HUES48 (cell line): ENCODE data around the gene LRIG3.

Experiments used
- H3K27ac ChIP-seq: one replicate; pipeline ENCODE4 v1.7.0; 2013; ENCODE audit warnings: low read depth, low read length, inconsistent platforms
- H3K27me3 ChIP-seq: 2 replicates; pipeline ENCODE4 v1.6.1; 2013; ENCODE audit warnings: mild to moderate bottlenecking, low read length; ENCODE audit not compliant: control insufficient read depth, insufficient read depth
- H3K36me3 ChIP-seq: 2 replicates; pipeline ENCODE4 v1.6.1; 2013; ENCODE audit warnings: low read length; ENCODE audit not compliant: control insufficient read depth, insufficient read depth
- H3K4me1 ChIP-seq: 2 replicates; pipeline ENCODE4 v1.6.1; 2013; ENCODE audit warnings: mild to moderate bottlenecking, low read length; ENCODE audit not compliant: control insufficient read depth, insufficient read depth
- H3K4me3 ChIP-seq: 2 replicates; pipeline ENCODE4 v1.5.1; 2013; ENCODE audit warnings: mild to moderate bottlenecking, low read depth, low read length
- H3K9ac ChIP-seq: 2 replicates; pipeline ENCODE4 v1.6.1; 2013; ENCODE audit warnings: mild to moderate bottlenecking, low read depth, low read length, moderate library complexity
- H3K9me3 ChIP-seq: 2 replicates; pipeline ENCODE4 v1.6.1; 2013; ENCODE audit warnings: low read length; ENCODE audit not compliant: control insufficient read depth, insufficient read depth

Gene LRIG3

DNA sequence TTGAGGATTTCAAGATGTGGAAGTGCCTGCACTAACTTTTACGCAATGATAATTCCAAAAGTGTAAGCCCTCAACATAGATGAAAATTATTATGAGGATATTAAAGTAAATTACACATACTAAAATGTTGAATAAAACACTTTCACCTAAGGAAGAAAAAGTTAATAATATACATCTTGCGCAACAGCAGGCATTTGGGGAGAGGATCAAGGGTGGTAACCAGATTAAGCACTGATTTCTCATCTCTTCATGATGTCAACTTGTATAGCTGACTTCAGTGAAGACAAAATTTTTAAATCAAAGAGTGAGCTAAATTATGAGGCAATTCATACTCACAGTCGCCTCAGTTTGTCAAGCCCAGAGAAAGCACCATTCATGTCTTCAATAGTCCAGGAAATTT is 33.8 kb downstream of the LRIG3 start:
- no peaks in the 10 kb centered on the region for H3K9me3 ChIP-seq
- H3K4me1 ChIP-seq = peaks cover 19% of the 10 kb centered on the region
- H3K27me3 ChIP-seq = peaks cover 40% of the 10 kb centered on the region
- H3K27ac ChIP-seq = no peak overlapping the region
- H3K4me3 ChIP-seq = no peak overlapping the region
- no peak overlapping the region for H3K9ac ChIP-seq
- H3K36me3 ChIP-seq = peaks cover 39% of the 10 kb centered on the region

DNA sequence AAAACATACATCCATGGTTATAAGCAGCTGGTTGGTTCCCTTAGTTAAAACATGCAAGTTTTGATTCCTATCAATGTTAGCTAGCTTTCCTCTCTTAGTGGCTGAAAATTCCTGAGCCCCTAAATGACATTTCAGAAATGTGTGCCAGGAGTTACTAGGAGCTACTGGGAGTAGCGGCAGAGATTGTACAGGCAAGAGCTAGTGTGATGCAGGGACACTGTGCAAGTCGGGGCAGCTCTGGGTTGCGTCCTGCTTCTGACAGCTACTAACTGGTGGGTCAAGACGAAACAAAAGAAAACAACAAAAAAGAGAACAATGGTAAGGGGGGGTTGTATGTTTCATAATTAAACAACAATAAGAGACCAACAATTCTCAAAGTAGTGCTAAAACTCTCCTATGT is 35.4 kb downstream of the LRIG3 start:
- Histone ChIP-seq H3K4me1 (peaks cover 19% of the 10 kb centered on the region), H3K9me3 (no peaks in the 10 kb centered on the region), H3K27me3 (peaks cover 48% of the 10 kb centered on the region), H3K36me3 (peaks cover 44% of the 10 kb centered on the region), H3K27ac (no peak overlapping the region), H3K9ac (no peak overlapping the region), H3K4me3 (no peak overlapping the region)

DNA sequence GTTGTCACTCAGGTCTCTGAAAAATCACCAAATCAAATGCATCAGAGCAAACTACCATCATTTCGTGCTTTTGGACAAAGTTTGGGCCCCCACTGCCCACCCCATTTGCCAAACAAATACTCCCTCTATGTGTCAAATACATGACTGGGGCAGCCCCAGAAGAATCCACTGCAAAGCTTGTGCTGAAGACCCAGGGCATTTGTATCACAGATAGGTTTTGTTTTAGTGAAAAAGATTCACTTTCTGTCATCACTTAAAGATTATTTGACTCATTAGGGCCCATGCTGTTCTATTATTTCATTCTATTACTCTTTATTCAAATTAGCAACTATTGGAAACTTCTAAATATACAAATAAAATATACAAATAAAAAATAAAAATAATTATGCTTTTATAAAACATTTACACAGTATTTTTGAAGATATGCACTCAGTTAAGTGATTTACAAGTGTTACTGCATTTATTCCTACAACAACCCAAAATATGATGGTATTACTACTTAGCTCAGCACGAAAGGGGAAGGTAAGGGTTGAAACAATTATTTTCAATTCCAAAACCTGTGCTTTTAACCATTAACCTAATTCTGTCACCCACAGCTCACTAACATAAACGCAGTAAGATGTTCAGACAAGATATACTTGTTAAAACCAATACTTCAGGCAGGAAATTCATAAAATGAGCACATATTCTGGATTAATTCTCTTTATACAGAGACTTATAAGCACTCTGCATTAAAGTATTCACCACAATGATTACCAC is 36.5 kb downstream of the LRIG3 start:
- H3K9ac ChIP-seq = no peak overlapping the region
- no peak overlapping the region for H3K4me3 ChIP-seq
- no peak overlapping the region for H3K27ac ChIP-seq
- H3K9me3 ChIP-seq = no peaks in the 10 kb centered on the region
- H3K4me1 ChIP-seq = peaks cover 19% of the 10 kb centered on the region
- H3K36me3 ChIP-seq = peaks cover 43% of the 10 kb centered on the region
- peaks cover 48% of the 10 kb centered on the region for H3K27me3 ChIP-seq

DNA sequence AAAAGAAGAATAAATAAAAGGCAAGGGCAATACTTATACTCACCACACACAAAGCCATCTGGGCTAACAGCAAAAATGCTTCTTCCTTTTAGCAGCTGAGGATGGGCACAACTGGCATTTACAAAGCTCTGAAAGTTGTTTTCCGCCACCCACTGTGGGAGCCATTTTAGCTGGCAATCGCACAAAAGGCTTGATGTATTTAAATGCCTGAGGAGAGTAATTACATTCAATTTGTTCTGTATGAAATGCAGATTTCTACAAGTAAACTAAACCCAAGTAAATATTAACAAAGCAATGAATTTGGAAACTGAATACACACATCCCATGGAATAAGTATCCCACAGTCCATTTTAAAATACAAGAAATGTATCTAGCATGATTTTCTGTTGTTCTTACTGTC is 37.5 kb downstream of the LRIG3 start:
- peaks cover 14% of the 10 kb centered on the region for H3K4me1 ChIP-seq
- no peaks in the 10 kb centered on the region for H3K9me3 ChIP-seq
- peaks cover 48% of the 10 kb centered on the region for H3K27me3 ChIP-seq
- no peak overlapping the region for H3K9ac ChIP-seq
- peaks cover 40% of the 10 kb centered on the region for H3K36me3 ChIP-seq
- no peak overlapping the region for H3K27ac ChIP-seq
- H3K4me3 ChIP-seq = no peak overlapping the region

DNA sequence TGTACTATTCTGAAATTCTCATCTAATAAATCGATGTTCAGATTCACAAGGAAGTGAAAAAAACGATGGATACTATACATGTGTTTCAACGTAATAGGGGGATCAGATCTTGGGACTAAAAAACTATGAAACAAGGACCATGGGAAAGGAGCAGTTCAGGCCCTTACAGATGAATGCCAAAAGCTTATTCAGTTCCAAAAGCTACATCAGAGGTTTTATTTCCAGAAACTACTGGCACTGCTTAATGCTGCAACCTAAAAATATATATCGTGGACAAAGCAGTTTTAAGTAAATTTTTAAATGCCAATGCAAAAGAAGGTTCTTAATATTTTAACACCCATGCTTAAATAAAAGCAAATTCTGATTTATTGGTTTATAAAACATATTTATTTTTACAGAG is 38.5 kb downstream of the LRIG3 start:
- peaks cover 14% of the 10 kb centered on the region for H3K4me1 ChIP-seq
- H3K27ac ChIP-seq = no peak overlapping the region
- no peaks in the 10 kb centered on the region for H3K9me3 ChIP-seq
- H3K4me3 ChIP-seq = no peak overlapping the region
- H3K36me3 ChIP-seq = peaks cover 44% of the 10 kb centered on the region
- H3K9ac ChIP-seq = no peak overlapping the region
- peaks cover 48% of the 10 kb centered on the region for H3K27me3 ChIP-seq

DNA sequence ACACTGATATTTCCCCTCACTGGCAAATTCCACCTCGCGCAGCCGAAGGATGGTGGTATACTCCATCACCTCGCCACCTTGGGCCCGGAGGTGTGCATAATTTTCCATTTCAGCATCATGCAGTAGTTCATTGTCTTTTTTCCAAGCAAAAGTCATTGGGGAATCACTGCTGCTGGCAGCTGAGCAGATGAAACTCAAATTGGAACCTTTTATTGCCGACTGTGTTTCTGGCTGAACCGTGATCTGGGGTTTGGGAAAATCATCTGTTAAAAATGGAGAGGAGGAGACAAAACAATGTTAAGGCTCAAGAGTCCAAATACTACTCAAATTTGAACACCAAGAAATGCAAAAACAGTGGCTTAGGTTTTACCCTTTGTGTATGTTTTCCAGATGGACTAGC is 39.7 kb downstream of the LRIG3 start:
- peaks cover 14% of the 10 kb centered on the region for H3K4me1 ChIP-seq
- H3K4me3 ChIP-seq = no peak overlapping the region
- no peaks in the 10 kb centered on the region for H3K9me3 ChIP-seq
- H3K27me3 ChIP-seq = peaks cover 48% of the 10 kb centered on the region
- peaks cover 46% of the 10 kb centered on the region for H3K36me3 ChIP-seq
- no peak overlapping the region for H3K9ac ChIP-seq
- no peak overlapping the region for H3K27ac ChIP-seq

DNA sequence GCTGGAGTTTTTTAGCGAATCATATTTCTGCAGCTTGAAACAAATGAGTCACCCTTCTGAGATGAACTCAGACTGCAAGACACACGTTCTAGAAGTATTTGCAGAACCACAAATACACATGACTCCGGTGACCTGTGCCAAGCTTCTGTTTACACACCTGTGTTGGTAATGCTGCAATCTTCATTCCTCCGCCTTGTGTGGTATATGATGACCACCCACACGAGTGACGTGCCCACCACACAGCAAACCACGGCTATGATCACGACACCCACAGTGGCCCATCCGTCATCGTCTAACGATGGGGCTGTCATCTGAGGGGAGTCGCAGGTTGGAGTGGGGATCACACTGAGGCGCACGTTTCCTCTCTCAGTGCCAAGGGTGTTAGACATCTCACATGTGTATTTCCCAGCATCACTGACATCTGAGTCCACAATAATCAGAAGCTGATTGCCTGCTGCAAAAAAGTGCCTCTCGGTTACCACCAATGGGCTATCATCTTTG is 43.0 kb downstream of the LRIG3 start:
- H3K9ac ChIP-seq = no peak overlapping the region
- H3K4me1 ChIP-seq = peaks cover 1% of the 10 kb centered on the region; the same call in 1 of the 2 replicates
- H3K36me3 ChIP-seq = peaks cover 68% of the 10 kb centered on the region
- no peak overlapping the region for H3K27ac ChIP-seq
- H3K27me3 ChIP-seq = peaks cover 16% of the 10 kb centered on the region
- H3K9me3 ChIP-seq = no peaks in the 10 kb centered on the region
- H3K4me3 ChIP-seq = no peak overlapping the region

DNA sequence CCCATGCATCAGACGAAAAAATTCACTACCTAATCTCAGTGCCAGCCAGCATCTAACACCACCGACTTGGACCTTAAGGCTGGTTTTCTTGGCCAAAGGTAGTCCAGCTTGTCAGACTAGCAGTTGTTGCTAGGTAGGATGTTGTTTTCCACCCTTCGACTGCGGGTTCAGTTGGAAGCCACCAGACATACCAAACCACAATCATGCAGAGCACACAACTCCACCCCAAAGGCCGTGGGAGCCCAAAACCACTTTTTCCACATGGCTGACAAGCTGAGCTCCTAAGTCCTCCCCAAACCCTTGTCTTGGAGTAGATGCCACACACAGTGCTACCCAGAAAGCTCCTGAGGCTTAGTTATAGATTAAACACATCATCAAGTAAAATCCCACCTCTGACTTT is 46.8 kb downstream of the LRIG3 start:
- no peaks in the 10 kb centered on the region for H3K27me3 ChIP-seq
- H3K27ac ChIP-seq = no peak overlapping the region
- H3K4me3 ChIP-seq = no peak overlapping the region
- no peaks in the 10 kb centered on the region for H3K4me1 ChIP-seq
- no peak overlapping the region for H3K9ac ChIP-seq
- H3K36me3 ChIP-seq = peaks cover 48% of the 10 kb centered on the region
- no peaks in the 10 kb centered on the region for H3K9me3 ChIP-seq

DNA sequence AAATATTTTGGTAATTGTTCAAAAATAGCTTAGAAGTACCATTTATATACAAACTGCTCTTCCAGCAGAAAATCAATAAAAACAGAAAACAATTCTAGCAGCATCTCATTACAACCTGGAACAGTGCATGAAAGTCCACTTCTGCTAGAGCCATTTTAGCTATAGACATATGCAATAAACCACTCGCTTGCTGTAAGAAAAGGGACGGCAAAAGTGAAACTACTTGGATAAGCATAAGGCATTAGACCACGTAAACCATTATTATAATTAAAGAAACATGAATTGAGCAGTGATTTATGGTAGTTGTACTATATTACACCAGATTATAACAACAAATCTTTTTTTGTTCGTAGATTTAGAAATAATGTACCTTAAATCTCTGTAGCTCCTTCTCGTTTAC is 48.7 kb downstream of the LRIG3 start:
- Histone ChIP-seq H3K9ac (no peak overlapping the region), H3K27ac (no peak overlapping the region), H3K4me1 (no peaks in the 10 kb centered on the region), H3K27me3 (no peaks in the 10 kb centered on the region), H3K4me3 (no peak overlapping the region), H3K36me3 (peaks cover 37% of the 10 kb centered on the region), H3K9me3 (no peaks in the 10 kb centered on the region)

DNA sequence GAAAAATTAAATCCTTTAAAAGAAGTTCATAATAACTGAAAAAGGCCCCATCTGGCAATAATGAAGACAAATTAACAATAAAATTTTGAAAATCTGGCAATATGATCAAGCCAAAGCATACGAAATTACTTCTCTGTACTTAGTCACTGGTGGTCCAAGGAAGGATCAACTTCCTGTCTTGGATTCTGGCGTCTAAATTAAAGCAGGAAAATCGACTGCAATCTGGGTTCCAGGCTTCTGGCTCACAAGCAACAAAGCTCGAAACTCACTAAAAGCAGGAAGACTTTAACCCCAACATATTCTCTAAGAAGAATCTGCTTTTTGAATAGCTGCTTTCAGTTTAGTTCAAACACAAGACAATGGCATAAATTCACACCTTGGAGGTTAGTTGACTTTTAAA is 49.7 kb downstream of the LRIG3 start:
- Histone ChIP-seq H3K27ac (no peak overlapping the region), H3K4me3 (no peak overlapping the region), H3K4me1 (no peaks in the 10 kb centered on the region), H3K9ac (no peak overlapping the region), H3K36me3 (peaks cover 30% of the 10 kb centered on the region), H3K27me3 (no peaks in the 10 kb centered on the region), H3K9me3 (no peaks in the 10 kb centered on the region)

DNA sequence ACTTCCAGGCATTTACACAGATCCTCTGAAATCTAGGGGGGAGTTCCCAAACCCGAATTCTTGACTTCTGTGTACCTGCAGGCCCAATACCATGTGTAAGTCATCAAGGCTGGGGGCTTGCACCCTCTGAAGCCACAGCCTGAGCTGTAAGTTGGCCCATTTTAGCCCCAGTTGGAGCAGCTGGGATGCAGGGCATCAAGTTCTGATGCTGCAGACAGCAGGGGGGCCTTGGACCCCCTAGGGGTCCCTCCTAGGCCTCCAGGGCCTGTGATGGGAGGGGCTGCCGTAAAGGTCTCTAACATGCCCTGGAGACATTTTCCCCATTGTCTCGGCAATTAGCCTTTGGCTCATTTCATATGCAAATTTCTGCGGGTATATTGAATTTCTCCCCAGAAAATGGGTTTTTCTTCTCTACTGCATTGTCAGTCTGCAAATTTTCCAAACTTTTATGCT is 59.5 kb downstream of the LRIG3 start:
- Histone ChIP-seq H3K9me3 (no peaks in the 10 kb centered on the region), H3K9ac (no peak overlapping the region), H3K4me3 (0 out of 2 replicates have a peak overlapping the region, but pooled peaks have one; percentile 22), H3K4me1 (peaks cover 25% of the 10 kb centered on the region), H3K27me3 (peaks cover 84% of the 10 kb centered on the region), H3K36me3 (no peaks in the 10 kb centered on the region), H3K27ac (no peak overlapping the region)
